ENCODE results near the gene ROBO2.

DNA sequence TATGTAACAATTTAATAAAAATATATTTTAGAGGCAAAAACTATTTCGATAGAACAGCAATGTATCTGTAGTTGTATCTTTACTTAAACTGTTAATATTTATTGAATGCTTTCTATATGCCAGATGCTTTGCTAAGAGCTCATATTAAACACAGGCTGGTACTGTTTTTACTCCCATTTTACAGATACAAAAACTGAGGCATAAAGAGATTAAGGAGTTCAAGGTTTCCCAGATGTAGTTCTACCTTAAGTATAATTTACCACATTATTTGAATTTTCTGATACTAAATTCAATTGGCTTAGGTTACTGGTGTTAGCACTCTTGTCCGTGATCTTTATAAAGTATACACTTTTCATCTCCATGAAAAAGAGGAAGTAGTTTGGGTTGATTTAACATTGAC lies 149.8 kb downstream of the ROBO2 start:
- TF ChIP-seq, protein P1, sequence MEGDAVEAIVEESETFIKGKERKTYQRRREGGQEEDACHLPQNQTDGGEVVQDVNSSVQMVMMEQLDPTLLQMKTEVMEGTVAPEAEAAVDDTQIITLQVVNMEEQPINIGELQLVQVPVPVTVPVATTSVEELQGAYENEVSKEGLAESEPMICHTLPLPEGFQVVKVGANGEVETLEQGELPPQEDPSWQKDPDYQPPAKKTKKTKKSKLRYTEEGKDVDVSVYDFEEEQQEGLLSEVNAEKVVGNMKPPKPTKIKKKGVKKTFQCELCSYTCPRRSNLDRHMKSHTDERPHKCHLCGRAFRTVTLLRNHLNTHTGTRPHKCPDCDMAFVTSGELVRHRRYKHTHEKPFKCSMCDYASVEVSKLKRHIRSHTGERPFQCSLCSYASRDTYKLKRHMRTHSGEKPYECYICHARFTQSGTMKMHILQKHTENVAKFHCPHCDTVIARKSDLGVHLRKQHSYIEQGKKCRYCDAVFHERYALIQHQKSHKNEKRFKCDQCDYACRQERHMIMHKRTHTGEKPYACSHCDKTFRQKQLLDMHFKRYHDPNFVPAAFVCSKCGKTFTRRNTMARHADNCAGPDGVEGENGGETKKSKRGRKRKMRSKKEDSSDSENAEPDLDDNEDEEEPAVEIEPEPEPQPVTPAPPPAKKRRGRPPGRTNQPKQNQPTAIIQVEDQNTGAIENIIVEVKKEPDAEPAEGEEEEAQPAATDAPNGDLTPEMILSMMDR (IDR thresholded peaks at IDR 0.05; ENCODE audit: insufficient read depth, low read length), result no peak
- TF ChIP-seq GABPA (IDR thresholded peaks at IDR 0.05; ENCODE audit: low read depth) (no peak), POLR2AphosphoS5 (IDR thresholded peaks at IDR 0.05; ENCODE audit: low read depth) (no peak)
